ENCODE data around the gene FNBP1. TPM values are rescaled to one million over a fixed set of nuclear protein-coding genes. Genes with fewer than 3 reads are reported as not detected.

FNBP1 gene
- total RNA-seq, 1 donor from 2014 or later = 34.9 TPM

- Mint-ChIP-seq H3K9me3 (no peaks in the 10 kb centered on the region), H3K27me3 (ENCODE audit: insufficient read depth, low read depth) (no peaks in the 10 kb centered on the region), H3K4me1 (no peaks in the 10 kb centered on the region), H3K36me3 (peaks cover 27% of the 10 kb centered on the region), H3K27ac (no peak overlapping the region), H3K4me3 (no peak overlapping the region)
- Histone ChIP-seq H3K27ac (no peak overlapping the region), H3K4me3 (no peak overlapping the region), H3K79me2 (ENCODE audit: low read depth) (no peaks in the 10 kb centered on the region), H3K4me1 (no peaks in the 10 kb centered on the region), H3K9me3 (ENCODE audit: low read depth) (no peaks in the 10 kb centered on the region), H3F3A (ENCODE audit: low read depth) (no peaks in the 10 kb centered on the region), H4K20me1 (ENCODE audit: low read depth) (no peaks in the 10 kb centered on the region), H3K9ac (no peak overlapping the region), H3K36me3 (no peaks in the 10 kb centered on the region), H2AFZ (replicated peaks) (no peak overlapping the region), H3K27me3 (no peaks in the 10 kb centered on the region), H3K4me2 (no peak overlapping the region)
- DNase-seq (ENCODE audit: low spot score) = no peak
- TF ChIP-seq EZH2 (IDR thresholded peaks at IDR 0.05) (no peak), EZH2phosphoT487 (IDR thresholded peaks at IDR 0.05) (no peak), CTCF (IDR thresholded peaks at IDR 0.05) (no peak)
Measured at GRCh38 chr9:129851821-129852220, 191.2 kb downstream of the FNBP1 start.

GRCh38 chr9:129850821-129851550 is 192.0 kb downstream of the FNBP1 start:
- H3K27me3 Mint-ChIP-seq (ENCODE audit: insufficient read depth, low read depth) = no peaks in the 10 kb centered on the region
- H3K9me3 Mint-ChIP-seq = no peaks in the 10 kb centered on the region
- no peaks in the 10 kb centered on the region for H3K4me1 Mint-ChIP-seq
- Histone ChIP-seq H3K4me1 (no peaks in the 10 kb centered on the region), H2AFZ (replicated peaks) (no peak overlapping the region), H4K20me1 (ENCODE audit: low read depth) (no peaks in the 10 kb centered on the region), H3K27me3 (no peaks in the 10 kb centered on the region), H3K27ac (no peak overlapping the region), H3K9ac (no peak overlapping the region), H3K4me2 (no peak overlapping the region), H3K9me3 (ENCODE audit: low read depth) (no peaks in the 10 kb centered on the region), H3K4me3 (no peak overlapping the region), H3F3A (ENCODE audit: low read depth) (no peaks in the 10 kb centered on the region), H3K79me2 (ENCODE audit: low read depth) (no peaks in the 10 kb centered on the region), H3K36me3 (no peaks in the 10 kb centered on the region)
- H3K36me3 Mint-ChIP-seq = peaks cover 27% of the 10 kb centered on the region
- DNase-seq (ENCODE audit: low spot score) = no peak
- H3K27ac Mint-ChIP-seq = no peak overlapping the region
- H3K4me3 Mint-ChIP-seq = no peak overlapping the region
- no peak for TF ChIP-seq CTCF (IDR thresholded peaks at IDR 0.05)
- no peak for TF ChIP-seq EZH2 (IDR thresholded peaks at IDR 0.05)
- TF ChIP-seq EZH2phosphoT487 (IDR thresholded peaks at IDR 0.05) = no peak

GRCh38 chr9:129849901-129850300 is 193.1 kb downstream of the FNBP1 start:
- no peaks in the 10 kb centered on the region for H3K4me1 Mint-ChIP-seq
- Histone ChIP-seq H3K79me2 (ENCODE audit: low read depth) (no peaks in the 10 kb centered on the region), H3K9ac (no peak overlapping the region), H2AFZ (replicated peaks) (no peak overlapping the region), H4K20me1 (ENCODE audit: low read depth) (no peaks in the 10 kb centered on the region), H3K4me1 (no peaks in the 10 kb centered on the region), H3K27me3 (no peaks in the 10 kb centered on the region), H3F3A (ENCODE audit: low read depth) (no peaks in the 10 kb centered on the region), H3K4me3 (no peak overlapping the region), H3K36me3 (no peaks in the 10 kb centered on the region), H3K4me2 (no peak overlapping the region), H3K9me3 (ENCODE audit: low read depth) (no peaks in the 10 kb centered on the region), H3K27ac (no peak overlapping the region)
- no peaks in the 10 kb centered on the region for H3K27me3 Mint-ChIP-seq (ENCODE audit: insufficient read depth, low read depth)
- peaks cover 21% of the 10 kb centered on the region for H3K36me3 Mint-ChIP-seq
- TF ChIP-seq CTCF (IDR thresholded peaks at IDR 0.05) (no peak), EZH2phosphoT487 (IDR thresholded peaks at IDR 0.05) (no peak), EZH2 (IDR thresholded peaks at IDR 0.05) (no peak)
- no peak overlapping the region for H3K27ac Mint-ChIP-seq
- no peak overlapping the region for H3K4me3 Mint-ChIP-seq
- H3K9me3 Mint-ChIP-seq = no peaks in the 10 kb centered on the region
- no peak for DNase-seq (ENCODE audit: low spot score)
